HG03457 (cell line): ENCODE data around the gene TEX38.

Experiments used
- ATAC-seq: cut with Tn5 transposase; IDR thresholded peaks from one replicate; pipeline ENCODE4 v1.9.1; 2021; ENCODE audit warnings: moderate number of reproducible peaks; ENCODE audit not compliant: unreplicated experiment

TEX38 gene

DNA sequence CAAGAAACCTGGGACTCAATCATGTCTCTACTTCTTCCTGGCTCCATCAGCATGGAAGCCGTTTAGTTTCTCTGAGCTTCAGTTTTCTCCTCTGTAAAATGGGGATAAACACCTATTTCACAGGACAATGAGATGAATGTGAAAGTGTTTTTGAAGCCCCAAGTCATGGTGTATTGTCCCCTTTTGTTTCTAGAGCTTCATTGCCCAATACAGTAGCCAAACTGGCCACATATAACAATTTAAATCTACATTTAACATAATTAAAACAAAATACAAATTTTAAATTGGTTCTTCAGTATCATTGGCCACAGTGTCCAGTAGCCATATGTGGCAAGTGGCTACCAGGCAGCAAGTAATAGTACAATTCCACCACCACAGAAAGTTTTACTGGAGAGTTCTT, 49.5 kb downstream of the TEX38 start:
- ATAC-seq = no peak

DNA sequence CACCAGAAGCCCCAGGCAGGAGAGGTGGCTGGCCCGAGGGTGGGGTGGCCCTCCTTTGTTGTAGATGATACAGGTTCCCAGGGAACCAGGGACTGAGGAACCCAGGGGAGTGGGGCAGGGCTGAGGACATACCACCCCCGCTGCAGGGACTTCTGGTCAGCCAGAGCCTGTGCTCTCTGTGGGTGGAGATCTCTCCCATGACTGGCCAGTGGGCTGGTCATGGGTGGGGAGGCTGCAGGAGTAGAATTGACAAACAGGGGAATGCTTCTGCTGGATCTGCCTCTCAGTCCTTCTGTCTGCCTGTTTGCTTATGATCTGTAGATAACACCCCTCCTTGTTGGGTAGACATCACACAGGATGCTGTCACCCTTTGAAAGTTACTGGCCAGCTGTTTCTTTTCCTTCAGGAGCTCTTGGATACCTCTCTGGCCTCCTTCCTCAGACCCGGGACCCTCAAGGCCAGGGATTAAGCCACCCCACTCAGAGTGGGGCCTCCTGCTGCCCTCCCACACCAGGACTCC, 50.1 kb downstream of the TEX38 start:
- ATAC-seq = no peak
